Loucy (cell line): ENCODE results near the gene TADA3.
A peak's percentile ranks its signal among the peaks of the same experiment; 100 is the strongest.

Source experiments
- H2AFZ ChIP-seq: fragments of 200-600 bp; sonication (generic); 2 replicates; pipeline ENCODE4 v1.6.0; 2016; ENCODE audit warnings: antibody characterized with exemption, mild to moderate bottlenecking, low read length, moderate library complexity
- H3F3A ChIP-seq: fragments of 200-600 bp; 2 replicates; pipeline ENCODE4 v1.6.0; 2016; ENCODE audit warnings: antibody characterized with exemption, low read depth, mild to moderate bottlenecking
- H3K27me3 ChIP-seq: fragments of 200-600 bp; sonication (generic); 2 replicates; pipeline ENCODE4 v1.6.1; 2014; ENCODE audit warnings: low read length, mild to moderate bottlenecking; ENCODE audit not compliant: insufficient read depth, poor library complexity, severe bottlenecking
- H3K36me3 ChIP-seq: fragments of 200-600 bp; sonication (generic); 2 replicates; pipeline ENCODE4 v1.6.1; 2016; ENCODE audit warnings: low read length; ENCODE audit not compliant: insufficient read depth
- H3K4me1 ChIP-seq: fragments of 200-600 bp; sonication (generic); 2 replicates; pipeline ENCODE4 v1.5.1; 2014; ENCODE audit warnings: low read length, mild to moderate bottlenecking; ENCODE audit not compliant: insufficient read depth, poor library complexity, severe bottlenecking
- H3K4me2 ChIP-seq: fragments of 200-600 bp; sonication (generic); 2 replicates; pipeline ENCODE4 v1.6.0; 2014; ENCODE audit warnings: antibody characterized with exemption, low read length, low read depth, mild to moderate bottlenecking; ENCODE audit not compliant: poor library complexity, severe bottlenecking
- H3K4me3 ChIP-seq: fragments of 200-600 bp; sonication (generic); 2 replicates; pipeline ENCODE4 v1.5.1; 2014; ENCODE audit warnings: low read length, mild to moderate bottlenecking, mixed read lengths; ENCODE audit not compliant: poor library complexity, severe bottlenecking
- H3K79me2 ChIP-seq: fragments of 200-600 bp; sonication (generic); 2 replicates; pipeline ENCODE4 v1.6.1; 2014; ENCODE audit warnings: low read length; ENCODE audit not compliant: insufficient read depth
- H3K9ac ChIP-seq: fragments of 200-600 bp; sonication (generic); 2 replicates; pipeline ENCODE4 v1.6.0; 2014; ENCODE audit warnings: mild to moderate bottlenecking, low read depth, low read length, moderate library complexity; ENCODE audit not compliant: poor library complexity, severe bottlenecking
- H3K9me2 ChIP-seq: fragments of 200-600 bp; sonication (generic); replicated peaks from 2 replicates; pipeline ENCODE4 v1.6.1; 2016; ENCODE audit warnings: low read depth, low read length, mixed read lengths
- H3K9me3 ChIP-seq: fragments of 200-600 bp; sonication (generic); 2 replicates; pipeline ENCODE4 v1.6.1; 2014; ENCODE audit warnings: mild to moderate bottlenecking, antibody characterized with exemption, low read length, low read depth; ENCODE audit not compliant: insufficient read depth
- H4K20me1 ChIP-seq: fragments of 200-600 bp; sonication (generic); 2 replicates; pipeline ENCODE4 v1.6.0; 2014; ENCODE audit warnings: antibody characterized with exemption, low read length, mild to moderate bottlenecking; ENCODE audit not compliant: insufficient read depth, poor library complexity, severe bottlenecking
- CTCF ChIP-seq: fragments of 200-600 bp; sonication (generic); conservative IDR thresholded peaks from 2 replicates; pipeline ENCODE4 v1.5.1; 2014; ENCODE audit warnings: mild to moderate bottlenecking, antibody characterized with exemption, low read length
- EZH2phosphoT487 ChIP-seq: fragments of 200-600 bp; IDR thresholded peaks from 2 replicates; pipeline ENCODE4 v1.6.1; 2018; ENCODE audit warnings: antibody characterized with exemption, mild to moderate bottlenecking, moderate library complexity, borderline replicate concordance

TADA3 gene

DNA sequence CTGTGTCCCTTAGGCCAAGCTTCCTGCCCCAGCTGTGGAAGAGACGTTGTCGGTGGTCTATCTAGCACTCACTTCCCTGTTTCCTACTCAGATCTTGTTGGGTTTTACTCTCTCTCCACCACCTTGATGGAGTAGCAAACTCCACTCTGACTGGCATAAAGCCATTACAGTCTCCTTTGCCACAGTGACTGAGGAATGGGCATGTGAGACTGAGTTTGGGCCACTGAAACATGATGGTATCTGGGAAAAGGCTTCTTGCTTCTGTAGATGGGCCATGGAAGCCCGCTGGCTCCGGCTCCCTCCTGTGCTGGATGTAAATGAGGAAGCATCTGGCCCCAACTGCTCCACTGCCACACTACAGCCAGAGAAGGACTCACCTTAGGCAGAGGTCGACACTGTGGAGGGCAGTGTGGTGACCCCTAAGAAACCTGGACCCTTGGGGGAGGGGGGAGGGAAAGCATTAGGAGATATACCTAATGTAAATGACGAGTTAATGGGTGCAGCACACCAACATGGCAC lies 13.1 kb downstream of the TADA3 start:
- H3F3A ChIP-seq, result peaks cover 13% of the 10 kb centered on the region
- no peak overlapping the region for H2AFZ ChIP-seq
- H3K79me2 ChIP-seq, result peaks cover 4% of the 10 kb centered on the region; the same call in 1 of the 2 replicates
- H3K9me3 ChIP-seq, result no peaks in the 10 kb centered on the region
- H3K9ac ChIP-seq, result peak overlapping the region; percentile 75
- peak overlapping the region; percentile 92 for H3K4me2 ChIP-seq
- peaks cover 3% of the 10 kb centered on the region; the same call in 1 of the 2 replicates for H3K36me3 ChIP-seq
- peaks cover 60% of the 10 kb centered on the region for H3K4me1 ChIP-seq
- no peaks in the 10 kb centered on the region for H4K20me1 ChIP-seq
- TF ChIP-seq CTCF, result no peak
- no peak for TF ChIP-seq EZH2phosphoT487
- no peaks in the 10 kb centered on the region for H3K27me3 ChIP-seq
- peak overlapping the region; percentile 61 for H3K4me3 ChIP-seq
- no peaks in the 10 kb centered on the region for H3K9me2 ChIP-seq

DNA sequence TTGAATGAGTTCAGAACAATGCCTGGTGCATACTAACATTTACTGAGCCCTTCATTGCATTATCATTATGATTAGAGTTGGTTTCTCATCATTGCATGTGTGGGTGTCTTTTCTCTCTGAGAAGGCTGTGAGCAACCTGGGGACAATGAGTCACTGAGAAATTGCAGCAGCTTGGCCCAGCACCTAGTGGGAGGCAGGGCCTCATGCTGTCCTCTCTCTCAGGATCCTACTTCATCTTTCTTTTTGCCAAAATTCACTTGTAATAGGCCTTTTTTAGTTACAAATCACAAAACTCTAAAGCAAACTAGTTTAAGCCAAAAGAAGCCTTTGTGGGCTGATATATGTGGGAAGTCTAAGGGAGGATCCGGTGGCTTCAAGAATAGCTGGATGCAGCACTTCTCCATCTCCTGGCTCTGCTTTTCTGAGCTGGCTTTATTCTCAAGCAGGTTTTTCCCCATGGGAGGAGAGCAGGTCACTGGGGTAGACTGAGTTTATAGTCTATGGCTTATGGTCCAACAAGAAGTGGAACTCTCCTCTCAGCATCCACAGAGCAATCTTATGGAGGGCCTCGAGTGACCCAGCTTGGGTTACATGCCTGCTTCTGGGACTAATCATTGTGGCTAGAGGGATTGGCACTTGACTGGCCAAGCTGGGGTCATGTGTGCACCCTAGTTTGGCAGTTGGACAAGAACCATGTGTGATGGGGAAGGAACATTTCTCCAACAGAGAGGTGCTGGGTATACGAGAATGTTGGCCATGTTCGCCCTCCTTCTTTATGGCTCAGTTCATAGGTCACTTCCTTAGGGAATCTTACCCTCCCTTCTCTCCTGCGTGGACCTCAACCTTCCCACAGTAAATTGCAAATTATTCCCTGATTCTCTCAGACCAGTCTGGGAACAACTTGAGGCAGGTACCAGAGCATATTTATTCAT lies 13.9 kb downstream of the TADA3 start:
- Histone ChIP-seq H3K36me3 (no peaks in the 10 kb centered on the region), H3K9ac (peak overlapping the region; percentile 75), H3K4me2 (peak overlapping the region; percentile 92), H3K4me3 (peak overlapping the region; percentile 61), H3K79me2 (peaks cover 4% of the 10 kb centered on the region; the same call in 1 of the 2 replicates), H3K4me1 (peaks cover 60% of the 10 kb centered on the region), H3K9me2 (no peaks in the 10 kb centered on the region), H2AFZ (no peak overlapping the region), H3K27me3 (no peaks in the 10 kb centered on the region), H3K9me3 (no peaks in the 10 kb centered on the region), H3F3A (peaks cover 13% of the 10 kb centered on the region), H4K20me1 (no peaks in the 10 kb centered on the region)
- TF ChIP-seq EZH2phosphoT487 (no peak), CTCF (no peak)

DNA sequence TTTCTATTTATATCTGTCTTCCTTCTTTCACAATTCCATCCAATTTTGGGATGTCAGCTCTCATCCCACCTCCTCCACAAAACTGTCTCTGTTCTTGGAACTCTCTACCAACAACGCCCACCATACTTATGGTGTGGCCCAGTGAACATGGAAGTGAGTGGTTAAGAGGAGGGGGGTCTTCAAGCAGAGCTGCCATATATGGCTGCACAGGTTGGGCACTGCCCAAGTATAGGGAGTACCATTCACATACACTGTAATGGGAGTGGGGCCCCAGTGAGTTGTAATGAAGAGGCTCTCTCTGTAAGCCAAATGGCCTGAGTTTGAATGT lies 14.6 kb downstream of the TADA3 start:
- H3F3A ChIP-seq, result peaks cover 13% of the 10 kb centered on the region
- no peaks in the 10 kb centered on the region for H3K36me3 ChIP-seq
- H3K4me1 ChIP-seq, result peaks cover 59% of the 10 kb centered on the region
- no peaks in the 10 kb centered on the region for H3K9me2 ChIP-seq
- H2AFZ ChIP-seq, result no peak overlapping the region
- no peaks in the 10 kb centered on the region for H3K27me3 ChIP-seq
- H3K79me2 ChIP-seq, result peaks cover 4% of the 10 kb centered on the region; the same call in 1 of the 2 replicates
- H3K9me3 ChIP-seq, result no peaks in the 10 kb centered on the region
- H3K4me2 ChIP-seq, result peak overlapping the region; percentile 92
- no peak overlapping the region for H3K4me3 ChIP-seq
- H3K9ac ChIP-seq, result no peak overlapping the region
- H4K20me1 ChIP-seq, result no peaks in the 10 kb centered on the region
- TF ChIP-seq CTCF, result no peak
- no peak for TF ChIP-seq EZH2phosphoT487
